ENCODE measurements around the gene TBC1D16.

Gene TBC1D16, protein sequence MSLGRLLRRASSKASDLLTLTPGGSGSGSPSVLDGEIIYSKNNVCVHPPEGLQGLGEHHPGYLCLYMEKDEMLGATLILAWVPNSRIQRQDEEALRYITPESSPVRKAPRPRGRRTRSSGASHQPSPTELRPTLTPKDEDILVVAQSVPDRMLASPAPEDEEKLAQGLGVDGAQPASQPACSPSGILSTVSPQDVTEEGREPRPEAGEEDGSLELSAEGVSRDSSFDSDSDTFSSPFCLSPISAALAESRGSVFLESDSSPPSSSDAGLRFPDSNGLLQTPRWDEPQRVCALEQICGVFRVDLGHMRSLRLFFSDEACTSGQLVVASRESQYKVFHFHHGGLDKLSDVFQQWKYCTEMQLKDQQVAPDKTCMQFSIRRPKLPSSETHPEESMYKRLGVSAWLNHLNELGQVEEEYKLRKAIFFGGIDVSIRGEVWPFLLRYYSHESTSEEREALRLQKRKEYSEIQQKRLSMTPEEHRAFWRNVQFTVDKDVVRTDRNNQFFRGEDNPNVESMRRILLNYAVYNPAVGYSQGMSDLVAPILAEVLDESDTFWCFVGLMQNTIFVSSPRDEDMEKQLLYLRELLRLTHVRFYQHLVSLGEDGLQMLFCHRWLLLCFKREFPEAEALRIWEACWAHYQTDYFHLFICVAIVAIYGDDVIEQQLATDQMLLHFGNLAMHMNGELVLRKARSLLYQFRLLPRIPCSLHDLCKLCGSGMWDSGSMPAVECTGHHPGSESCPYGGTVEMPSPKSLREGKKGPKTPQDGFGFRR

GRCh38 chr17:80035687-80035936 is at the start of gene TBC1D16:
Gene TBC1D16, minus strand, starts transcription at chr17:80035872. Its CDS starts 22,325 bp downstream, at chr17:80013547.
- DNase-seq: no peak

DNA sequence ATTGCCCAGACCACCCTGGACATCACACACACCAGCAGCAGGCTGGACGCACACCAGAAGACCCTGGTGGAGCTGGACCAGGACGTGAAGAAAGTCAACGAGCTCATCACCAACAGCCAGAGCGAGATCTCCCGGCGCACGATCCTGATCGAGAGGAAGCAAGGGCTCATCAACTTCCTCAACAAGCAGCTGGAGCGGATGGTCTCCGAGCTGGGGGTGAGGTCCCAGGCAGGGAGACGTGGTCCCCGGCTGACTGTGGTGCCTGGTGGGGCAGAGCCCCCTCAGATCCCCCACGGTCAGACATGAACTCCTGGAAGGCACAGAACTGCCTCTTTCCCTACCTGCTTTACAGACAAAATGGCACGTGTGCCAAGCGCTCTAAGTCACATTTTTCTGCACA is 49.1 kb upstream of the TBC1D16 start:
- no peak for DNase-seq

- DNase-seq: no peak
These were observed 47.5 kb upstream of the TBC1D16 start for GRCh38 chr17:80083136-80083661.

GRCh38 chr17:80082403-80083135 is 46.9 kb upstream of the TBC1D16 start:
- peak; percentile 58 for DNase-seq

- no peak for DNase-seq
These were observed 45.9 kb upstream of the TBC1D16 start for GRCh38 chr17:80081596-80081995.

DNA sequence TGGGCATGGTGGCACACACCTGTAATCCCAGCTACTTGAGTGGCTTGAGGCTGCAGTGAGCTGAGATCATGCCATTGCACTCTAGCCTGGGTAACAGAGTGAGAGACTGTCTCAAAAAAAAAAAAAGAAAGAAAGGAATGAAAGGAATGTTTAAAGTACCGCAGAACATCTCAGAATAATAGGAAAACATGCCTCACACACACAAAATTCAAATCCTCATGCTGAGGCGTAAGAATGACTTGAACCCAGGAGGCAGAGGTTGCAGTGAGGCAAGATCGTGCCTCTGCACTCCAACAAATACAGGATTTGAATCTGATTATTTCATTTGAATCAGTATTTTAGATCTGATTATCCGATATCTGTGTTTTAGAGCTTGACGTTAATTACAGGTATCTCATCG is 44.4 kb upstream of the TBC1D16 start:
- no peak for DNase-seq

DNA sequence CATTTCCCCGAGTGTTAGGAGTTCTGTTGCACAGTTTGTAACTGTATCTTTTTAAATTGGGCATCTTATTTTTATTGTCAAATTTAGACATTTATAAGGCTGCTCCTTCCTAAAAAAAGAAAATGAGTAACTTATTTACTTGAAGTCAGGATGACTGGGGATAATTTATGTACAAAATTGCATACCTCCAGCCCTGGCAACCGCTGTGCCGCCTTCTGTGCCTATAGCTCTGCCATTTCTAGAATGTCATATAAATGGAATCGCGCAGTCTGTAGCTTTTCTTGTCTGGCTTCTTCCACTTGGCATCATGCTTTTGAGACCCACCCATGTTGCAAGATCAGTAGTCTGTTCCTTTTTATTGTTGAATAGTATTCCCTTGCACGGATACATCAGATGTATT is 36.7 kb upstream of the TBC1D16 start:
- DNase-seq: no peak

DNA sequence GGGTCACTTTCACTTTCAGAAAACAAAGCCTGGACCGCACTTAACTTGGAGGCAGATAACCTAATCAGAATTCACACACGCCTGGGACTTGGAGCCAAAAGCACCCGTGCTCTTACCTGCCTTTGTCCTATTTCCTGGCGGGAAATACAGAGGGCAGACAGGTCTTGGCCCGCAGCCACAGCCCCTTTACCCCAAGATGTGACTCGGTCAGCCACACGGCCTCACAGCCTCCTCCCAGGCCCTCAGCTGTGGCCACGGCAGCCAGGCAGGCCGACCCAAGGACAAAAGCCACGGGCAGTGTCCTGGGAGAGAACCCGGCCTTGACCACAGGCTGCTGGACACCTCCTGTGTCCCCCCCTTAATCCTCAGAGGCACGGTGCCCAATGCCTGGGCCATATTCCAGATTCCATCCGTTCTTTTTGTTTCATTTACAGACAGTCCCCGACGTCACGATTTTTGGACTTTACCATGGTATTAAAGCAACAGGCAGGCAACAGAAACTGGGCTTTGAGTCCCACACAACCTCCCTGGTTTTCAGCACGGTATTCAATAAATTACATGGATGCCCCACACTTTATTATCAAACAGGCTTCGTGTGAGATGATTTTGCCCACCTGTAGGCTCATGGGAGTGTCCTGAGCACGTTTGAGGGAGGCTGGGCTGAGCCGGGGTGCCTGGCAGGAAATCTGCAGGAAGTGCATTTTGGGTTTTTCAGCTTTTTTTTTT is 35.6 kb upstream of the TBC1D16 start:
- no peak for DNase-seq

- no peak for DNase-seq
These were observed 34.9 kb upstream of the TBC1D16 start for GRCh38 chr17:80070375-80071115.

- no peak for DNase-seq
These were observed 32.9 kb upstream of the TBC1D16 start for GRCh38 chr17:80068301-80069222.

- DNase-seq: no peak
These were observed 31.8 kb upstream of the TBC1D16 start for GRCh38 chr17:80067393-80067986.

DNA sequence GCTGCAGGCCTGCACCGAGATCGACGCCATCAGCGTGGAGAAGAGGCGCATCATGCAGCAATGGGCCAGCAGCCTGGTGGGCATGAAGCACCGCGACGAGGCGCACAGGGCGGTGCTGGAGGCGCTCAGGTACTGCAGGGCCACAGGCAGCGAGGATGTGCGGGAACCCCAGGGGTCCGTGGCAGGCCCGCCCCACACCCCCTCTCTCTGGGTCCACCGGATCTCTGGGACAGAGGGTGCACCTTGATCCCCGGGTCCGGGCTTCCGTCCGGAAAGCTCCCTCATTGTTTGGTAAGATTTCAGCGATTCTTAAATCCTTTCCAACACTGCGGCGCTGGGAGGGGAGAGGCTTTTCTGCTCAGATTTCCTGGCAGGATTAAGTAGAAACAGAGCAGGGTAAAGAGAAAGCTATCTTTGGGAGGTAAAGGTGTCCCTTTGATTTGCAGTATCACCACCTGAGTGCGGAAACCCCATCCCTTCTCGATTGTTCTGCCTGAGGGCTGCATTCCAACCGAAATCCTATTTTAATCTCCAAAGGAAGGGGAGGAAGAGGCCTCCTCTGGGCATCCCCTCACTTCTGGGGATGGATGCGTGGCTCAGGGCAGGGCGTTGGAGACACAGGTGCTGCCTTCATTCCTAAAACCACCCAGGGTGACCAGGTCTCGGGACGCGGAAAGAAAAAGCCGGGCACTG is 30.0 kb upstream of the TBC1D16 start:
- DNase-seq: no peak

- no peak for DNase-seq
These were observed 29.0 kb upstream of the TBC1D16 start for GRCh38 chr17:80064696-80065095.

- peak; percentile 4 for DNase-seq
These were observed 28.3 kb upstream of the TBC1D16 start for GRCh38 chr17:80063830-80064585.

- no peak for DNase-seq
These were observed 25.7 kb upstream of the TBC1D16 start for GRCh38 chr17:80061421-80061820.

DNA sequence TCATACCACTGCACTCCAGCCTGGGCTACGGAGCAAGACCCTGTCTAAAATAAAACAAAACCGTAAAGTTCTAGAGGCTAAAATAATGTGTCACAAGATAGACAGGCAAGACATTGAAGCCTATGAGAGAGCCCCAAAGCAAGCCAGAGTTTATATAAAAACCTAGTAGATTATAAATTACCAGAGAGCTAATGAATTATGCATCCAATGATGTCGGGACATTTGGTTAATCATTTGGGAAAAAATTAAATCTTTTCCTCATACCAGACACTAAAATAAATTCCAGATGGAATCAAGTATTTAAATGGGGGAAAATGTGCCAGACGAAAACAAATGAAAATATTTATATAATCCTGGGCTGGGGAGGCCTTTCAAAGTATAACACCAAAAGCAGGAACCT is 25.0 kb upstream of the TBC1D16 start:
- DNase-seq: no peak

- DNase-seq: no peak
These were observed 22.8 kb upstream of the TBC1D16 start for GRCh38 chr17:80058311-80058955.

DNA sequence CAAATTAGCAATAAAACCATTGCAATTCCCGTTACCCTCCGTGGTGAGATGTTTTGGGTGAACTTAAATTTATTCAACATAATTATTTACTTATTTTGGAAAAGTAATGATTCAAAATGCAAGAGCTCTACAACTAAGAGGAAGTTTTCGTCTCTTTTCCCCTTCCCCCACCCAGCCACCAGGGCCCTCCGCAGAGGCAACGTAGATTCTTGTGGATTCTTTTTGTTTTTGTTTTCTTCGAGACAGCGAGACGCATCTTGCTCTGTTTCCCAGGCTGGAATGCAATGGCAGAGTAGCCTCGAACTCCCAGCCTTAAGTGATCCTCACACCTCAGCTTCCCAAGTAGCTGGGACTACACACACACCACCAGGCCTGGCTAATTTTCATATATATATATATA is 19.9 kb upstream of the TBC1D16 start:
- no peak for DNase-seq

GRCh38 chr17:80053102-80053501 is 17.4 kb upstream of the TBC1D16 start:
- DNase-seq: no peak
